Mesenchymal stem cell (in vitro differentiated cells and primary cell): ENCODE results near the gene GSTO1.

ENCODE experiments used
- DNase-seq: peaks from one replicate; pipeline ENCODE4 v3.0.0-alpha.2; 2013
- H2AFZ ChIP-seq: one replicate; pipeline ENCODE4 v1.6.1; 2013; ENCODE audit warnings: low read depth, mild to moderate bottlenecking, control low read depth, inconsistent platforms, low read length, moderate library complexity
- H2AK5ac ChIP-seq: 2 replicates; pipeline ENCODE4 v1.6.1; 2013; ENCODE audit warnings: low read length, moderate library complexity, mild to moderate bottlenecking, inconsistent platforms; ENCODE audit not compliant: severe bottlenecking
- H2BK120ac ChIP-seq: one replicate; pipeline ENCODE4 v1.6.1; 2013; ENCODE audit warnings: low read depth, mild to moderate bottlenecking, inconsistent platforms, low read length, moderate library complexity
- H2BK12ac ChIP-seq, 2 experiments: one replicate each; pipeline ENCODE4 v1.6.1; 2013; ENCODE audit warnings: inconsistent platforms in 2 of 2, low read length in 2 of 2, mild to moderate bottlenecking in 2 of 2, moderate library complexity in 2 of 2, control low read depth in 1 of 2
- H2BK15ac ChIP-seq: one replicate; pipeline ENCODE4 v1.6.1; 2013; ENCODE audit warnings: mild to moderate bottlenecking, low read depth, inconsistent platforms; ENCODE audit not compliant: poor library complexity, severe bottlenecking
- H2BK5ac ChIP-seq: 2 replicates; pipeline ENCODE4 v1.6.1; 2013; ENCODE audit warnings: low read depth, mild to moderate bottlenecking, low read length, control low read depth, inconsistent platforms; ENCODE audit not compliant: poor library complexity, severe bottlenecking
- H3K14ac ChIP-seq, 2 experiments: one replicate each; pipeline ENCODE4 v1.6.1; 2013; ENCODE audit warnings: inconsistent platforms in 2 of 2, low read length in 2 of 2, control low read depth in 1 of 2, mild to moderate bottlenecking in 1 of 2, moderate library complexity in 1 of 2
- H3K18ac ChIP-seq, 2 experiments: one replicate each; pipeline ENCODE4 v1.6.1; 2013; ENCODE audit warnings: inconsistent platforms in 2 of 2, low read length in 2 of 2, control low read depth in 1 of 2, low read depth in 1 of 2, mild to moderate bottlenecking in 1 of 2
- H3K23ac ChIP-seq, 2 experiments: one replicate each; pipeline ENCODE4 v1.6.1; 2013; ENCODE audit warnings: inconsistent platforms in 2 of 2, low read length in 2 of 2, mild to moderate bottlenecking in 2 of 2, moderate library complexity in 2 of 2, control low read depth in 1 of 2
- H3K27ac ChIP-seq: 2 replicates; pipeline ENCODE4 v1.5.1; 2013; ENCODE audit warnings: mild to moderate bottlenecking, moderate library complexity, low read length, control low read depth, inconsistent platforms; ENCODE audit not compliant: poor library complexity, severe bottlenecking
- H3K27me3 ChIP-seq, 2 experiments: 2 replicates each; pipeline versions ENCODE4 v1.6.1 to v1.7.0; 2013; ENCODE audit warnings: low read length in 2 of 2, mild to moderate bottlenecking in 2 of 2, moderate library complexity in 2 of 2, control low read depth in 1 of 2, inconsistent platforms in 1 of 2; ENCODE audit not compliant: control insufficient read depth in 1 of 2, insufficient read depth in 1 of 2
- H3K36me3 ChIP-seq, 2 experiments: 2 replicates each; pipeline versions ENCODE4 v1.6.1 to v1.7.0; 2013; ENCODE audit warnings: low read length in 2 of 2, control low read depth in 1 of 2, inconsistent platforms in 1 of 2, low read depth in 1 of 2, mild to moderate bottlenecking in 1 of 2; ENCODE audit not compliant: insufficient read depth in 2 of 2, control insufficient read depth in 1 of 2
- H3K4ac ChIP-seq, 2 experiments: one replicate each; pipeline ENCODE4 v1.6.1; 2013; ENCODE audit warnings: inconsistent platforms in 2 of 2, low read length in 2 of 2, mild to moderate bottlenecking in 2 of 2, moderate library complexity in 2 of 2, control low read depth in 1 of 2, low read depth in 1 of 2
- H3K4me1 ChIP-seq: 2 replicates; pipeline ENCODE4 v1.6.1; 2013; ENCODE audit warnings: low read depth, low read length, control low read depth; ENCODE audit not compliant: control insufficient read depth, insufficient read depth
- H3K4me2 ChIP-seq: 2 replicates; pipeline ENCODE4 v1.6.1; 2013; ENCODE audit warnings: low read length, mild to moderate bottlenecking, inconsistent platforms; ENCODE audit not compliant: poor library complexity, severe bottlenecking
- H3K4me3 ChIP-seq, 2 experiments: 2 replicates each; pipeline versions ENCODE4 v1.5.1 to v1.7.0; 2013; ENCODE audit warnings: low read length in 2 of 2, mild to moderate bottlenecking in 2 of 2, control low read depth in 1 of 2, low read depth in 1 of 2; ENCODE audit not compliant: insufficient read depth in 1 of 2
- H3K79me1 ChIP-seq: replicated peaks from 2 replicates; pipeline ENCODE4 v1.6.1; 2013; ENCODE audit warnings: mild to moderate bottlenecking, control low read depth, low read length, inconsistent platforms; ENCODE audit not compliant: poor library complexity, severe bottlenecking
- H3K9ac ChIP-seq: 2 replicates; pipeline ENCODE4 v1.7.0; 2013; ENCODE audit warnings: mild to moderate bottlenecking, low read length, moderate library complexity
- H3K9me3 ChIP-seq: 2 replicates; pipeline ENCODE4 v1.7.0; 2013; ENCODE audit warnings: mild to moderate bottlenecking, low read length; ENCODE audit not compliant: control insufficient read depth
- H4K8ac ChIP-seq: one replicate; pipeline ENCODE4 v1.6.1; 2013; ENCODE audit warnings: inconsistent platforms, mild to moderate bottlenecking, low read length, moderate library complexity
- H4K91ac ChIP-seq: one replicate; pipeline ENCODE4 v1.6.1; 2013; ENCODE audit warnings: mild to moderate bottlenecking, low read length, inconsistent platforms
- WGBS: methylation state at CpG from one replicate; pipeline ENCODE4 v1.1.7; 2013; ENCODE audit warnings: mixed read lengths; 5-methylcytosine and 5-hydroxymethylcytosine counted together

Gene GSTO1

DNA sequence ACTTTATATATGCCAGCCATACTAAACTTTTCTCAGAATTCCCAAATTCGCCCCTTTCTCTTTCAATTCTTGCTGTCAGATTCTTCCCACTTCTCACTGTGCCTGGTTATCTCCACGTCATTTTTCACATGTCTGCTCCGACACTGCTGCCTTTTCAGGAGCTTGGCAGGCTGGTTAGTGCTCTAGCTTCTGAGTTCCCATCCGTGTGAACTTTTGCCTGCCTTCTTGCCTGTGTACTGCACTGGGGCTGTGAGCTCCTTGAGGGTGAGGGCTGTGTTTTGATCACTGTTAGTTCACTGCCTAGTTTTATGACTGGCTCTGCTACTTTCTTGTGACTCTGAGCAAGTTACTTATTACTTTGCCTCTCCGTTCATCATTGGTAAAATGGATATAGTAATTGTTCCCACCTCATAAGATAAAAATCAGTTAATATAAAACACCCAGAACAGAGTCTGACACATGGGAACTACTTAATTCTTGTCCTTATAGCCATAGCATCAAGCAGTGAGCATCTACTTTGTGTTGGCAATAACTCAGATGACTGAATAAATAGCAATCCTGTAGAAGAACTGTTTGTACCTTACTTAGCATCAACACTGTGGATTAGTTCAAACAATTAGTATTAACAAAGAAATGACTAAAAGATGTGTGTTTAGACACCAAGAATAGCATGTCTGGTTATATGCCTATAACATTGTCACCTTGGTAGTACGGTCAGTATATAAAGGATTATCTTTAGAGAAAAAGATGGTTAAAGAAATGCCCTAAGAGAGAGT lies 5.5 kb downstream of the GSTO1 start:
- H2BK120ac ChIP-seq = no peak overlapping the region
- no peak overlapping the region for H2BK5ac ChIP-seq
- no peak overlapping the region for H2BK15ac ChIP-seq
- H3K36me3 ChIP-seq = peaks cover 24 to 93% of the 10 kb centered on the region in 2 experiments
- peak; percentile 91 for DNase-seq
- H3K4me2 ChIP-seq = peak overlapping the region; percentile 52
- H3K4me1 ChIP-seq = peaks cover 8% of the 10 kb centered on the region
- 28% methylated on average over 5 of the region's 6 CpGs for WGBS
- H3K9me3 ChIP-seq = no peaks in the 10 kb centered on the region
- peak overlapping the region; percentile 94 for H2AK5ac ChIP-seq
- peaks cover 17% of the 10 kb centered on the region for H3K79me1 ChIP-seq
- H3K18ac ChIP-seq = peak overlapping the region; percentile 11 to 70
- peak overlapping the region in 1 of 2 experiments; percentile 72 for H2BK12ac ChIP-seq
- peak overlapping the region; percentile 68 for H3K9ac ChIP-seq
- H2AFZ ChIP-seq = no peak overlapping the region
- peak overlapping the region in 1 of 2 experiments; percentile 95 for H3K14ac ChIP-seq
- peak overlapping the region; percentile 75 for H3K27ac ChIP-seq
- H4K8ac ChIP-seq = no peak overlapping the region
- peak overlapping the region in 1 of 2 experiments; percentile 80 for H3K4ac ChIP-seq
- peak overlapping the region; percentile 43 for H4K91ac ChIP-seq
- no peaks in the 10 kb centered on the region for H3K27me3 ChIP-seq
- H3K23ac ChIP-seq = no peak overlapping the region
- H3K4me3 ChIP-seq = peak overlapping the region; percentile 27 to 45

GRCh38 chr10:104260775-104261115 lies 6.1 kb downstream of the GSTO1 start:
- H3K4me2 ChIP-seq = no peak overlapping the region
- no peak overlapping the region for H4K91ac ChIP-seq
- WGBS = 0% methylated on average over 1 of the region's 3 CpGs
- H3K9me3 ChIP-seq = no peaks in the 10 kb centered on the region
- peaks cover 8% of the 10 kb centered on the region for H3K4me1 ChIP-seq
- no peak overlapping the region for H3K4ac ChIP-seq
- H3K79me1 ChIP-seq = peaks cover 17% of the 10 kb centered on the region
- H3K14ac ChIP-seq = no peak overlapping the region
- peaks cover 24 to 99% of the 10 kb centered on the region in 2 experiments for H3K36me3 ChIP-seq
- no peak overlapping the region for H3K4me3 ChIP-seq
- no peak overlapping the region for H3K18ac ChIP-seq
- peak overlapping the region; percentile 31 for H3K27ac ChIP-seq
- no peak overlapping the region for H2BK120ac ChIP-seq
- H2AFZ ChIP-seq = no peak overlapping the region
- no peaks in the 10 kb centered on the region for H3K27me3 ChIP-seq
- H2AK5ac ChIP-seq = no peak overlapping the region
- no peak overlapping the region for H4K8ac ChIP-seq
- no peak overlapping the region for H3K23ac ChIP-seq
- H2BK12ac ChIP-seq = no peak overlapping the region
- peak; percentile 86 for DNase-seq
- no peak overlapping the region for H2BK5ac ChIP-seq
- peak overlapping the region; percentile 68 for H3K9ac ChIP-seq
- H2BK15ac ChIP-seq = no peak overlapping the region

DNA sequence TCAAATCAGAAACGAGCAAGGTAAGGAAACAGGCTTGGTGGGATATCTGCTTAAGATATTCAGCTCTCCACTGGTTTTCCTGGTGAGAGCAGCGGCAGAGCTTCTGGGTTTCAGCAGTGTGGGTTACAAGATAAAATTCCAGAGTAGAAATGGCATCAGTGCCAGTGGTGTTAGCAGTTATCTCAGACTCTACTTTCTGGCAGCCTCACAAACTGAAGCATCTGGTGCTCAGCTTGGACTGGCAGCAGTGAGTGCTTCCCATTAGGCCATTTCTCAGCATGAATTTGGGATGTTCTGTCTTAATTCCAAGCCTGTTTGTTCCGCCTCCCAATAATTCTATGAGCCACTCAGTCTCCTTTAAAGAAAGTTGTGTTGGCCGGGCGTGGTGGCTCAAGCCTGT lies 7.4 kb downstream of the GSTO1 start:
- Histone ChIP-seq H3K79me1 (peaks cover 20% of the 10 kb centered on the region), H3K4me3 (no peak overlapping the region), H2AK5ac (peak overlapping the region; percentile 77), H3K18ac (no peak overlapping the region), H3K4ac (no peak overlapping the region), H3K14ac (no peak overlapping the region), H2BK5ac (no peak overlapping the region), H3K9me3 (no peaks in the 10 kb centered on the region), H4K8ac (no peak overlapping the region), H3K23ac (no peak overlapping the region), H3K36me3 (peaks cover 27 to 100% of the 10 kb centered on the region in 2 experiments), H2BK12ac (no peak overlapping the region), H2AFZ (no peak overlapping the region), H3K4me2 (no peak overlapping the region), H3K9ac (peak overlapping the region; percentile 68), H3K4me1 (peaks cover 8% of the 10 kb centered on the region), H2BK120ac (no peak overlapping the region), H3K27me3 (no peaks in the 10 kb centered on the region), H4K91ac (no peak overlapping the region), H2BK15ac (no peak overlapping the region), H3K27ac (no peak overlapping the region)
- WGBS = 91% methylated on average over 5 of the region's 5 CpGs
- no peak for DNase-seq

DNA sequence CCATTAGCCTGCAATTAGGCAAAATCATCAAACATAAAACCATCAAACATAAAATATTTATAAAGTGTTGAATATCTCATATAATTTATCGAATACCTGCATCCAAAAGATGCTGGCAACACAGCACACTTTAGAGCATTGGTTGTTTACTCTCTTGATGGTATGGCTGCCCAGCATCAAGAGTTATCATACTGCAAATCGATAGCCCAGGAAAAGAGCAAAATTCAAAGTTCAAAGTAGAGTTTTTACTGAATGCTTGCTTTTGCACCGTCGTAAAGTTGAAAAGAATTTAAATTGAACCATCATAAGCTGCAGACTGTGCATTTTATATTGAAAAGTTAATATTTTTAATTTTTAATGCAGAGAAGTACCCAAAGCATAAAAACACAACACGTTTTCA lies 10.1 kb downstream of the GSTO1 start:
- no peak overlapping the region for H2AFZ ChIP-seq
- peaks cover 19% of the 10 kb centered on the region for H3K79me1 ChIP-seq
- H3K36me3 ChIP-seq = peaks cover 21 to 98% of the 10 kb centered on the region in 2 experiments
- H4K91ac ChIP-seq = no peak overlapping the region
- no peak overlapping the region for H2AK5ac ChIP-seq
- H2BK12ac ChIP-seq = no peak overlapping the region
- H3K9me3 ChIP-seq = no peaks in the 10 kb centered on the region
- H3K9ac ChIP-seq = no peak overlapping the region
- H2BK120ac ChIP-seq = no peak overlapping the region
- no peak overlapping the region for H3K23ac ChIP-seq
- H3K27ac ChIP-seq = no peak overlapping the region
- H4K8ac ChIP-seq = no peak overlapping the region
- no peak overlapping the region for H3K4me2 ChIP-seq
- H3K18ac ChIP-seq = no peak overlapping the region
- no peak overlapping the region for H2BK5ac ChIP-seq
- 95% methylated on average over 2 of the region's 5 CpGs for WGBS
- no peak overlapping the region for H3K4ac ChIP-seq
- DNase-seq = no peak
- H2BK15ac ChIP-seq = no peak overlapping the region
- H3K4me3 ChIP-seq = no peak overlapping the region
- H3K4me1 ChIP-seq = peaks cover 4% of the 10 kb centered on the region
- no peaks in the 10 kb centered on the region for H3K27me3 ChIP-seq
- no peak overlapping the region for H3K14ac ChIP-seq
